A549 (cell line): ENCODE data around the gene ZNF423. TPM values are rescaled to one million over a fixed set of nuclear protein-coding genes. Genes with fewer than 3 reads are reported as not detected.

Experiments used
- ATAC-seq, 2 experiments: fragments of 200-7000 bp in 1 of 2; fragments of >200 bp in 1 of 2; cut with Nextera tagmentation in 1 of 2; cut with Tn5 transposase in 1 of 2; 3 replicates each; pipeline versions ENCODE4 v1.8.0 to v1.9.1; 2018 to 2020; ENCODE audit warnings: mild to moderate bottlenecking in 1 of 2, moderate library complexity in 1 of 2
- CTCF ChIA-PET: fragments of 300-600 bp; sonication (Branson Sonifier 250); formaldehyde crosslinking; extraction: SDS; loops from one replicate; lab custom pipeline; 2021; ENCODE audit warnings: antibody characterized with exemption, inconsistent platforms; lab: Yijun Ruan, JAX
- POLR2A ChIA-PET: fragments of 350-600 bp; formaldehyde crosslinking; extraction: SDS; loops from one replicate; lab custom pipeline; 2021; ENCODE audit warnings: antibody characterized with exemption, inconsistent platforms; lab: Yijun Ruan, JAX
- DNase-seq, 2 experiments: peaks; one replicate each; pipeline versions ENCODE4 v3.0.0 to v3.0.0-alpha.2; 2011 to 2016; ENCODE audit warnings: low read depth in 1 of 2, low spot score in 1 of 2
- FAIRE-seq: peaks from 2 replicates; lab custom pipeline; 2011; peaks lifted over from hg19 to GRCh38; lab: Jason Lieb, UNC
- H3K27ac ChIP-seq, 2 experiments: fragments of >200 bp; sonication (Bioruptor Twin); formaldehyde crosslinking; 3 replicates each; pipeline ENCODE4 v1.5.1; 2016 to 2017
- H3K4me1 ChIP-seq: fragments of >200 bp; sonication (Bioruptor Twin); formaldehyde crosslinking; 3 replicates; pipeline ENCODE4 v1.6.1; 2016
- H3K4me2 ChIP-seq: fragments of >200 bp; sonication (Bioruptor Twin); formaldehyde crosslinking; 3 replicates; pipeline ENCODE4 v1.6.1; 2016
- H3K4me3 ChIP-seq: fragments of >200 bp; sonication (Bioruptor Twin); formaldehyde crosslinking; 3 replicates; pipeline ENCODE4 v1.5.1; 2016
- H3K9me3 ChIP-seq: fragments of >200 bp; sonication (Bioruptor Twin); formaldehyde crosslinking; 3 replicates; pipeline ENCODE4 v1.6.1; 2016
- BCL3 ChIP-seq: fragments of >200 bp; sonication (Bioruptor Twin); formaldehyde crosslinking; IDR thresholded peaks from 3 replicates; pipeline ENCODE4 v1.6.1; 2016
- CBX2 ChIP-seq: fragments of 200-600 bp; sonication (generic); IDR thresholded peaks from 2 replicates; pipeline ENCODE4 v1.6.1; 2016; ENCODE audit warnings: low read depth, mild to moderate bottlenecking, borderline replicate concordance
- CHD2 ChIP-seq: fragments of 150-350 bp; IDR thresholded peaks from 2 replicates; pipeline ENCODE4 v1.6.1; 2014; ENCODE audit warnings: low read length; ENCODE audit not compliant: partially characterized antibody
- EP300 ChIP-seq, 2 experiments: fragments of >200 bp; sonication (Bioruptor Twin); formaldehyde crosslinking; IDR thresholded peaks; 2 replicates in 1 of 2; 3 replicates in 1 of 2; pipeline ENCODE4 v1.6.1; 2016 to 2017
- GATA3 ChIP-seq: IDR thresholded peaks from 2 replicates; pipeline ENCODE4 v1.6.1; 2012; ENCODE audit warnings: borderline replicate concordance
- HDAC2 ChIP-seq: fragments of 200-600 bp; sonication (generic); IDR thresholded peaks from 2 replicates; pipeline ENCODE4 v1.6.1; 2016
- HES2 ChIP-seq: fragments of >200 bp; sonication (Bioruptor Twin); formaldehyde crosslinking; IDR thresholded peaks from 2 replicates; pipeline ENCODE4 v1.6.1; 2016
- HOXA7 ChIP-seq: fragments of 250-450 bp; sonication (Bioruptor Pico); IDR thresholded peaks from 2 replicates; pipeline ENCODE4 v1.5.0; 2020; ENCODE audit warnings: mild to moderate bottlenecking, moderate library complexity
- JUN ChIP-seq, 2 experiments: fragments of >200 bp; sonication (Bioruptor Twin); formaldehyde crosslinking; IDR thresholded peaks; 2 replicates in 1 of 2; 3 replicates in 1 of 2; pipeline ENCODE4 v1.6.1; 2016 to 2017
- KDM1A ChIP-seq: fragments of 200-600 bp; sonication (generic); IDR thresholded peaks from 2 replicates; pipeline ENCODE4 v1.6.1; 2016; ENCODE audit warnings: low read depth, mild to moderate bottlenecking
- KDM5A ChIP-seq: fragments of 200-600 bp; sonication (generic); IDR thresholded peaks from 2 replicates; pipeline ENCODE4 v1.6.1; 2016; ENCODE audit warnings: antibody characterized with exemption, mild to moderate bottlenecking
- MAX ChIP-seq: IDR thresholded peaks from 2 replicates; pipeline ENCODE4 v1.6.1; 2012
- MAZ ChIP-seq: fragments of 150-350 bp; IDR thresholded peaks from 2 replicates; pipeline ENCODE4 v1.6.1; 2014; ENCODE audit warnings: antibody characterized with exemption, low read depth, low read length, borderline replicate concordance
- MYC ChIP-seq: IDR thresholded peaks from 2 replicates; pipeline ENCODE4 v1.6.1; 2012; ENCODE audit warnings: mild to moderate bottlenecking, inconsistent platforms, low read length, improper control_type of control experiment, borderline replicate concordance
- NPAS2 ChIP-seq: fragments of 250-450 bp; sonication (Bioruptor Pico); IDR thresholded peaks from 2 replicates; pipeline ENCODE4 v1.8.0; 2022; ENCODE audit warnings: mild to moderate bottlenecking, moderate library complexity, borderline replicate concordance
- POLR2AphosphoS2 ChIP-seq: conservative IDR thresholded peaks from 2 replicates; pipeline ENCODE4 v1.6.1; 2012; ENCODE audit warnings: low read length, improper control_type of control experiment, inconsistent platforms
- RAD21 ChIP-seq, 2 experiments: fragments of >200 bp in 1 of 2; sonication (Bioruptor Twin) in 1 of 2; formaldehyde crosslinking in 1 of 2; IDR thresholded peaks in 1 of 2; conservative IDR thresholded peaks in 1 of 2; 2 replicates in 1 of 2; 3 replicates in 1 of 2; pipeline ENCODE4 v1.6.1; 2012 to 2018; ENCODE audit warnings: inconsistent platforms in 1 of 2
- RARB ChIP-seq: fragments of 250-450 bp; sonication (Bioruptor Pico); IDR thresholded peaks from 2 replicates; pipeline ENCODE4 v1.8.0; 2021; ENCODE audit warnings: mild to moderate bottlenecking, moderate library complexity
- RCOR1 ChIP-seq: fragments of 150-350 bp; IDR thresholded peaks from 2 replicates; pipeline ENCODE4 v1.6.1; 2014; ENCODE audit warnings: antibody characterized with exemption, low read length, low read depth
- ZNF302 ChIP-seq: fragments of 250-450 bp; sonication (Bioruptor Pico); IDR thresholded peaks from 2 replicates; pipeline ENCODE4 v1.9.0; 2021; ENCODE audit warnings: inconsistent platforms, mild to moderate bottlenecking, moderate library complexity
- ZSCAN20 ChIP-seq: fragments of 250-450 bp; sonication (Bioruptor Pico); IDR thresholded peaks from 2 replicates; pipeline ENCODE4 v1.8.0; 2022; ENCODE audit warnings: mild to moderate bottlenecking, moderate library complexity
- WGBS: methylation state at CpG from one replicate; pipeline ENCODE4 v1.1.6; 2017; ENCODE audit errors: missing lambda C conversion rate; 5-methylcytosine and 5-hydroxymethylcytosine counted together
- polyA plus RNA-seq, 4 experiments: library from polyadenylated mRNA; depleted of rRNA in 3 of 4; stranded (reverse); fragments of >200 nt; fragmentation: RNase III in 1 of 4; extraction: RNeasy Plus Mini Kit Qiagen cat#74134 plus additional on column Dnase treatment in 1 of 4; gene quantifications; 2 replicates in 3 of 4; 3 replicates in 1 of 4; pipeline ENCODE4 v1.2.3, GENCODE V29; 2011 to 2017
- small RNA-seq, 6 experiments: library from RNA; depleted of rRNA; stranded (forward); fragments of <200 nt; gene quantifications; one replicate each; pipeline ENCODE3, GENCODE V24; 2012

The ZNF423 gene
- polyA plus RNA-seq, 2 of the 4 experiments (the other 2 are of a cell fraction), result 0.04 to 0.10 TPM

GRCh38 chr16:49440156-49441065 is 415.5 kb downstream of the ZNF423 start:
- no peak overlapping the region for H3K4me3 ChIP-seq
- TF ChIP-seq KDM1A, result no peak
- TF ChIP-seq MYC, result no peak
- TF ChIP-seq HOXA7 (CRISPR knock-in tag), result no peak
- TF ChIP-seq, all 56 proteins: peak for 0
- no peak for ATAC-seq
- no peak for FAIRE-seq
- Histone ChIP-seq H3K27ac (no peak overlapping the region), H3K4me1 (no peaks in the 10 kb centered on the region), H3K9me3 (no peaks in the 10 kb centered on the region; the same call in 2 of the 3 replicates), H3K4me2 (no peak overlapping the region)
- ChIA-PET CTCF (interaction anchor here (1.2 to 1.4 kb wide), 2 partner anchors 33 to 436 kb away, joined by 3 read pairs; no protein-coding TSS in a partner anchor), POLR2A (no interaction called here)
- DNase-seq, result no peak
- WGBS, result 20% methylated on average over 19 of the region's 20 CpGs

GRCh38 chr16:49439676-49440075 is 416.2 kb downstream of the ZNF423 start:
- no peak for ATAC-seq
- ChIA-PET CTCF (interaction anchor here (1.2 to 1.4 kb wide), 3 partner anchors 26 to 437 kb away, joined by 3 read pairs; no protein-coding TSS in a partner anchor), POLR2A (no interaction called here)
- TF ChIP-seq CBX2 (no peak), RAD21 (conservative IDR thresholded peaks at IDR 0.05 in 1 of 2, IDR thresholded peaks at IDR 0.05 in 1 of 2) (no peak), HES2 (no peak), KDM1A (no peak)
- Histone ChIP-seq H3K4me1 (no peaks in the 10 kb centered on the region), H3K27ac (no peak overlapping the region), H3K9me3 (no peaks in the 10 kb centered on the region; the same call in 2 of the 3 replicates), H3K4me3 (no peak overlapping the region), H3K4me2 (no peak overlapping the region)
- DNase-seq, result no peak
- 11% methylated on average over 1 of the region's 4 CpGs for WGBS
- no peak for FAIRE-seq

GRCh38 chr16:49439050-49439449 is 416.9 kb downstream of the ZNF423 start:
- WGBS, result 30% methylated on average over 7 of the region's 7 CpGs
- H3K4me3 ChIP-seq, result no peak overlapping the region
- no peak overlapping the region for H3K4me2 ChIP-seq
- ChIA-PET POLR2A (no interaction called here), CTCF (interaction anchor here (1.2 to 1.4 kb wide), 2 partner anchors 27 to 437 kb away, joined by 3 read pairs; no protein-coding TSS in a partner anchor)
- no peak for FAIRE-seq
- no peak for ATAC-seq
- H3K9me3 ChIP-seq, result no peaks in the 10 kb centered on the region; the same call in 2 of the 3 replicates
- TF ChIP-seq ZNF302 (CRISPR knock-in tag), result no peak
- TF ChIP-seq HDAC2, result no peak
- TF ChIP-seq NPAS2, result no peak
- TF ChIP-seq GATA3, result no peak
- no peak for TF ChIP-seq CHD2
- no peak for TF ChIP-seq JUN (IDR thresholded peaks at IDR 0.05)
- no peak for TF ChIP-seq KDM5A
- TF ChIP-seq RCOR1, result no peak
- TF ChIP-seq POLR2AphosphoS2, result no peak
- no peak for TF ChIP-seq ZSCAN20 (CRISPR knock-in tag)
- no peak for TF ChIP-seq RARB
- TF ChIP-seq BCL3, result no peak
- no peak for TF ChIP-seq MAZ
- TF ChIP-seq EP300 (IDR thresholded peaks at IDR 0.05), result no peak
- no peak for TF ChIP-seq MAX
- no peak for DNase-seq
- no peaks in the 10 kb centered on the region for H3K4me1 ChIP-seq
- H3K27ac ChIP-seq, result no peak overlapping the region

Small RNA genes lying within 50 kb of the gene (small RNA-seq; reads per million reads assigned to genes)
- gene MRPS21P7, result 0 reads per million in 6 experiments
- gene MRPS21P8, result 0 reads per million in 6 experiments

Other genes starting within 250 kb of the ZNF423 start
- gene CNEP1R1, start 169.1 kb upstream of the ZNF423 start, polyA plus RNA-seq (2011; rRNA removed), result 29.3 and 32.0 TPM in 2 replicates
- 19.5 to 24.0 TPM (median 20.7 TPM) in 3 replicates for gene CNEP1R1, start 169.1 kb upstream of the ZNF423 start, polyA plus RNA-seq (2017; fragmentation: RNase III; extraction: RNeasy Plus Mini Kit Qiagen cat#74134 plus additional on column Dnase treatment)
- gene HEATR3, start 209.9 kb upstream of the ZNF423 start, polyA plus RNA-seq (2011; rRNA removed), result 28.2 and 30.8 TPM in 2 replicates
- 19.1 to 21.6 TPM (median 21.2 TPM) in 3 replicates for gene HEATR3, start 209.9 kb upstream of the ZNF423 start, polyA plus RNA-seq (2017; fragmentation: RNase III; extraction: RNeasy Plus Mini Kit Qiagen cat#74134 plus additional on column Dnase treatment)